Fibroblast of skin of scalp (primary cell): ENCODE measurements around the gene C16orf92.

Experiments used
- DNase-seq: peaks from one replicate; pipeline ENCODE4 v3.0.0-alpha.2; 2013

C16orf92 gene

GRCh38 chr16:30063278-30063892, 40.4 kb downstream of the C16orf92 start:
- no peak for DNase-seq

GRCh38 chr16:30063893-30064728, 41.1 kb downstream of the C16orf92 start:
- peak; percentile 52 for DNase-seq

GRCh38 chr16:30064729-30065101, 41.7 kb downstream of the C16orf92 start:
- no peak for DNase-seq

GRCh38 chr16:30065102-30065942, 42.3 kb downstream of the C16orf92 start, which contains the start of gene ALDOA:
TSS of gene ALDOA (plus strand) at chr16:30065760. CDS start at chr16:30066898, 1,138 bp downstream.
- DNase-seq, result peak; percentile 100

DNA sequence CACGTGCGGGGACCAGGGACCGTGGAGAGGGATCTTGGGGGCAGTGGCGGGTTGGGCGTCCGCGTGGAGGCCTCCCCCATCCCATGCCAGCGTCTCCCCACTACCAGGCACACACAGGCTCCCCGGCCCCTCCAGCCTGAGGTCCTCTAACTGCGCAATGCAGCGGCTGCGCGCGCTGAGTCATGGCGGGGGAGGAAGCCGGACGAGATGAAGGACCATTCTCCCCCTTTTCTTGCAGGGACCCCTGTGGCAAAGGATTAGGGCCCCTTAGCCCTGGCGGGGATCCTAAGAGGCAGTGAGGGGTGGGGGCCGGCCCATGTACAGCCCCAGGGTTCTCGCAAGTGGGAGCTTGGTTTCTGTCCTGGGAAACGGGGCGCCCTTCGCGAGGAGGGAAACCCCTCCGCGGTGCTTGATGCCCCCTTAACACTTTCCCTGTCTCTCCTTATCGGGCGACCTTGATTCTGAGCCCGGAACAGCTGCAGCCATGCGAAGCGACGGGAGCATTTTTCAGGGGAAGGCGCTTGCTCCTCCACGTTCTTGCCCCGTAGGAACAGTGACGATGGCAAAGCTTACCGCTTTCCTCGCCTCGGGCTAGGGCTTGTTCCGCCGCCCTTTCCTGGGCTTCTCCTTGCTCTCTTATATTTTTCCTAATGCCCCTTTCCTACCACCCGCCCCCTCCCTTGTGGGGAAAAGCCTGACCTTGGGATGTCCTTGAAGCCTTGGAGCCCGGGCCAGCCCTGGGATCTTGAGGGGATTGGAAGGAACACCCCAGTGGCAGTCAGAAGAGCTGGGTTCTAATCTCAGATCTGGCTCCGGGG, 43.2 kb downstream of the C16orf92 start:
- DNase-seq, result peak; percentile 48

DNA sequence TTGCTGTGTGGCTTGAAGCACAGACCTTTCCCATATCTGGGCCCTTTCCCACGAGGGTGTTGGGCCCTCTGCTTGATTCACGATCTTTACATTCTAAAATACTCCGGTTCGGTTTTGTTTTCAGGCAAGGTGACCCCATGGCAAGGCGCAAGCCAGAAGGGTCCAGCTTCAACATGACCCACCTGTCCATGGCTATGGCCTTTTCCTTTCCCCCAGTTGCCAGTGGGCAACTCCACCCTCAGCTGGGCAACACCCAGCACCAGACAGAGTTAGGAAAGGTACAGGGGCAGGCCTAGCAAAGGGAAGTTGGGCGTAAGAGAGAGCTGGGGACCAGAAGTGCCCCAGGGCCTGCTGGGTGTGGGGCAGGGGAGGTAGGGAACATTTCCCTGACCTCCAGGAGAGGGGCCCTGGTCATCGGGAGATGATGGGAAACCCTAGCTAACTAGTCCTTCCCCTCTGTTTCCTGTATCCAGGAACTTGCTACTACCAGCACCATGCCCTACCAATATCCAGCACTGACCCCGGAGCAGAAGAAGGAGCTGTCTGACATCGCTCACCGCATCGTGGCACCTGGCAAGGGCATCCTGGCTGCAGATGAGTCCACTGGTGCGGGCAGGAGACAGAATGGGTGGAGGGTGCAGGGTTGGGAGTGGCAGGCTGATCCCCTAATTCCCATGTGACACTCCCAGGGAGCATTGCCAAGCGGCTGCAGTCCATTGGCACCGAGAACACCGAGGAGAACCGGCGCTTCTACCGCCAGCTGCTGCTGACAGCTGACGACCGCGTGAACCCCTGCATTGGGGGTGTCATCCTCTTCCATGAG, 44.0 kb downstream of the C16orf92 start:
- DNase-seq, result no peak

GRCh38 chr16:30067584-30067916, 44.6 kb downstream of the C16orf92 start:
- no peak for DNase-seq

DNA sequence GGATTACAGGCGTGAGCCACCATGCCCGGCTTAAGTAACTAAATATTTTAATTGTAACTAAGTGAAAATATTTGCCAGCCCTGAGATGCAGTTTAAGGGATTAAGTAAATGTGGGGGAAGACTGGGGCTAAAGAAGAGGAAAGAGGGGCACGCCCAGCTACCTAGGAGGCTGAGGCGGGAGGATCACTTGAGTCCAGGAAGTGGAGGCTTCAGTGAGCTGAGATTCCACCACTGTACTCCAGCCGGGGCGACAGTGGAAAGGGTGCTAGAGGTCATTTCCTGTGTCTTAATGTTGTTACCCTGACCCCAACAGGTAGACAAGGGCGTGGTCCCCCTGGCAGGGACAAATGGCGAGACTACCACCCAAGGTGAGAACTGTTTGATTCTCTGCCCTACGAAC, 45.3 kb downstream of the C16orf92 start:
- DNase-seq, result no peak

GRCh38 chr16:30068750-30069610, 46.0 kb downstream of the C16orf92 start:
- no peak for DNase-seq

DNA sequence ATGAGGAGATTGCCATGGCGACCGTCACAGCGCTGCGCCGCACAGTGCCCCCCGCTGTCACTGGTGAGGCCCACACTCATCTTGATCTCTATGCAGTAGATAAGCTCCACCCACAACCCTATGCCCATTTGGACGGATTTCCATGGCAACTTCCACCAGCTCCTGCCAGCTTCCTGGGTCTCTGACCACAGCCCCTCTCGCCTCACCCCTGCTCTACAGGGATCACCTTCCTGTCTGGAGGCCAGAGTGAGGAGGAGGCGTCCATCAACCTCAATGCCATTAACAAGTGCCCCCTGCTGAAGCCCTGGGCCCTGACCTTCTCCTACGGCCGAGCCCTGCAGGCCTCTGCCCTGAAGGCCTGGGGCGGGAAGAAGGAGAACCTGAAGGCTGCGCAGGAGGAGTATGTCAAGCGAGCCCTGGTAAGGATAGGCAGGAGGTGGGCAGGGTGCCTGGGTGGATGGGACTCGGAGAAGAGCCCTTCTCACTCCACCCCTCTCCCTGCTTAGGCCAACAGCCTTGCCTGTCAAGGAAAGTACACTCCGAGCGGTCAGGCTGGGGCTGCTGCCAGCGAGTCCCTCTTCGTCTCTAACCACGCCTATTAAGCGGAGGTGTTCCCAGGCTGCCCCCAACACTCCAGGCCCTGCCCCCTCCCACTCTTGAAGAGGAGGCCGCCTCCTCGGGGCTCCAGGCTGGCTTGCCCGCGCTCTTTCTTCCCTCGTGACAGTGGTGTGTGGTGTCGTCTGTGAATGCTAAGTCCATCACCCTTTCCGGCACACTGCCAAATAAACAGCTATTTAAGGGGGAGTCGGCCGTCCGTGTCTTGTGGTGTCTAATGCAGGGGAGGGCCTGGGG, 46.8 kb downstream of the C16orf92 start:
- DNase-seq, result no peak

- DNase-seq, result no peak
These were observed 47.5 kb downstream of the C16orf92 start for GRCh38 chr16:30070490-30070889.
